ENCODE measurements around the gene LMO1. TPM values are rescaled to one million over a fixed set of nuclear protein-coding genes. Genes with fewer than 3 reads are reported as not detected.
A peak's percentile ranks its signal among the peaks of the same experiment; 100 is the strongest.

LMO1 gene
- polyA plus RNA-seq, 3 donors: not detected

DNA sequence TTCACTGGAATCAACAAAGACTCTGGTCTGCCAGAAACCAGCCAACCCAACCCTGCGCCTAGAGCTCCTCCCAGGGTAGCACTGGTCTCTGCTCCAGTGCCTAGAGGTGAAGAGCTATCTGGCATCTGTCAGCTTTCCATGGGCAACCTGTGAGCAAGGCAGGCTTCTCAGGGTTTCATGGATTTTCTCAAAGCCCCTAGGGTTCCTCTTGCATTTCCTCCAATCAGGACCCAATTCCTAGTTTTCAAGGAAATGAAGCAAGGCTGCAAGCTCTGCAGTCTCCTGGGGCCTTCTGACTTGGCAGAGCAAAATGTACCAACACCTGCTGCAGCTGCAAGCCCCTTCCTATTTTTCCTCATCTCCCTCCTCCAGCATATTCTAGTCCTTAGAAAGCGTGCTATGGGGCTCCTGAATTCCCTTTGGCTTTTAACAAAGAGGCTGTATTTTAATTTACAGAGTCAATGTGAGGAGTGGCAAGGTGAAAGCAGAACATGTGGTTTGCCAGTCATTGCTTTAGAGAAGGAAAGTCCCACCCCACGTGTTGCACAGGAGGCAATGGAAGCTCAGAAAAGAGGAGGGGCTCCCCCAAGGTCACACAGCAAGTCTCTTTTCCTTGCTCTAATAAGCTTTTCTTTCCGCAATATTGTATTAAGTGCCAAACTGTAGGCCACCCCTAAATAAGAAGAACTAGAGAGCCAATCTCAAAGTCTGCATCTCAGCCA, 61.9 kb downstream of the LMO1 start:
- Histone ChIP-seq H4K20me1 (ENCODE audit: insufficient read depth, low read length) (no peaks in the 10 kb centered on the region), H3K9ac (ENCODE audit: insufficient read depth, low read length, poor library complexity, severe bottlenecking) (peak overlapping the region; percentile 36), H3K79me2 (ENCODE audit: insufficient read depth, low read length) (no peaks in the 10 kb centered on the region), H3K4me3 (replicated peaks in 1 of 3; ENCODE audit: low read depth in 2 of 3, low read length in 3 of 3) (peak overlapping the region in 1 of 3 experiments; percentile 37), H2AFZ (ENCODE audit: insufficient read depth, low read depth, low read length, poor library complexity, severe bottlenecking) (peak overlapping the region; percentile 45), H3K27me3 (ENCODE audit: control insufficient read depth in 2 of 2, insufficient read depth in 2 of 2, low read length in 2 of 2) (no peaks in the 10 kb centered on the region), H3K36me3 (replicated peaks in 1 of 2; ENCODE audit: control insufficient read depth in 1 of 2, insufficient read depth in 2 of 2, low read length in 2 of 2) (no peaks in the 10 kb centered on the region), H3K27ac (ENCODE audit: low read depth in 1 of 2, low read length in 2 of 2) (peak overlapping the region; percentile 90 to 92), H3K4me1 (ENCODE audit: control insufficient read depth in 1 of 2, insufficient read depth in 2 of 2, low read length in 2 of 2) (peaks cover 71 to 72% of the 10 kb centered on the region in 2 donors), H3K9me3 (replicated peaks in 1 of 2; ENCODE audit: control insufficient read depth in 1 of 2, insufficient read depth in 1 of 2, low read length in 2 of 2) (no peaks in the 10 kb centered on the region), H3K4me2 (replicated peaks; ENCODE audit: extremely low read depth, low read length, poor library complexity, severe bottlenecking) (peak overlapping the region; percentile 45)
- H3K27me3 Mint-ChIP-seq (ENCODE audit: low read depth in 3 of 3): peaks cover 0 to 2% (median 0%) of the 10 kb centered on the region in 3 donors
- intact Hi-C loops (cut with micrococcal nuclease): no loop called here
- TF ChIP-seq, protein P1, sequence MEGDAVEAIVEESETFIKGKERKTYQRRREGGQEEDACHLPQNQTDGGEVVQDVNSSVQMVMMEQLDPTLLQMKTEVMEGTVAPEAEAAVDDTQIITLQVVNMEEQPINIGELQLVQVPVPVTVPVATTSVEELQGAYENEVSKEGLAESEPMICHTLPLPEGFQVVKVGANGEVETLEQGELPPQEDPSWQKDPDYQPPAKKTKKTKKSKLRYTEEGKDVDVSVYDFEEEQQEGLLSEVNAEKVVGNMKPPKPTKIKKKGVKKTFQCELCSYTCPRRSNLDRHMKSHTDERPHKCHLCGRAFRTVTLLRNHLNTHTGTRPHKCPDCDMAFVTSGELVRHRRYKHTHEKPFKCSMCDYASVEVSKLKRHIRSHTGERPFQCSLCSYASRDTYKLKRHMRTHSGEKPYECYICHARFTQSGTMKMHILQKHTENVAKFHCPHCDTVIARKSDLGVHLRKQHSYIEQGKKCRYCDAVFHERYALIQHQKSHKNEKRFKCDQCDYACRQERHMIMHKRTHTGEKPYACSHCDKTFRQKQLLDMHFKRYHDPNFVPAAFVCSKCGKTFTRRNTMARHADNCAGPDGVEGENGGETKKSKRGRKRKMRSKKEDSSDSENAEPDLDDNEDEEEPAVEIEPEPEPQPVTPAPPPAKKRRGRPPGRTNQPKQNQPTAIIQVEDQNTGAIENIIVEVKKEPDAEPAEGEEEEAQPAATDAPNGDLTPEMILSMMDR (IDR thresholded peaks at IDR 0.05): no peak
- DNase-seq: peak; percentile 62 to 90 (median 67)
- H3K4me1 Mint-ChIP-seq: peaks cover 73% of the 10 kb centered on the region
- H3K27ac Mint-ChIP-seq: peak overlapping the region; percentile 86 to 96 (median 93)
- WGBS (ENCODE audit: insufficient coverage): 0% methylated on average over 1 of the region's 4 CpGs
- peak overlapping the region; percentile 24 to 48 for H3K4me3 Mint-ChIP-seq
- H3K36me3 Mint-ChIP-seq: peaks cover 6 to 9% of the 10 kb centered on the region in 2 donors
- H3K9me3 Mint-ChIP-seq: peaks cover 0 to 2% (median 0%) of the 10 kb centered on the region in 7 donors

DNA sequence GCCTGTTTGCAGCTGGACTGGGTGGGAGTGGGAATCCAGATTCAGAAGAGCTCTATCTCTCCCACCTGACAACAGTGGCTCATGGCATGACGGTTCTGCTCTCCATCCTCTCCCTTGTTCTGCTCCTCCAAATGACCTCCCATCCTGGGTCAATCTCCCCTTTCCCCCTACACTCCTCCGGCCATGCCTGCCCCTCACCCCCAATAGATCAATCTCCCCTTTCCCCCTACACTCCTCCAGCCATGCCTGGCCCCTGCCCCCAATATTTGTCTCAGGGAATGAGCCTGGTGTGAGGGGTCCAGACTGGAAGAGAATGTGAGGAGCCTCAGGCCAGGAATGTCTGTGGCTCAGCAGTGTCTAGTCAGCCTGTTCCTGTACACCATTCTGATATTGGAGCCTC, 64.0 kb downstream of the LMO1 start:
- H3K36me3 Mint-ChIP-seq: peaks cover 6 to 9% of the 10 kb centered on the region in 2 donors
- intact Hi-C loops (cut with micrococcal nuclease): loop anchor here in 1 of 2 donors (10.0 kb wide), 1 partner anchor 65 kb away; the partner anchor contains the start of gene LMO1
- peak in 1 of 3 donors; percentile 1 for DNase-seq
- H3K27ac ChIP-seq (ENCODE audit: low read depth in 1 of 2, low read length in 2 of 2): no peak overlapping the region
- H3K4me3 ChIP-seq (replicated peaks in 1 of 3; ENCODE audit: low read depth in 2 of 3, low read length in 3 of 3): no peak overlapping the region
- no peak overlapping the region for H2AFZ ChIP-seq (ENCODE audit: insufficient read depth, low read depth, low read length, poor library complexity, severe bottlenecking)
- no peaks in the 10 kb centered on the region for H3K36me3 ChIP-seq (replicated peaks in 1 of 2; ENCODE audit: control insufficient read depth in 1 of 2, insufficient read depth in 2 of 2, low read length in 2 of 2)
- H3K4me1 Mint-ChIP-seq: peaks cover 73% of the 10 kb centered on the region
- H4K20me1 ChIP-seq (ENCODE audit: insufficient read depth, low read length): no peaks in the 10 kb centered on the region
- H3K79me2 ChIP-seq (ENCODE audit: insufficient read depth, low read length): no peaks in the 10 kb centered on the region
- H3K27me3 Mint-ChIP-seq (ENCODE audit: low read depth in 3 of 3): peaks cover 0 to 2% (median 0%) of the 10 kb centered on the region in 3 donors
- H3K9me3 ChIP-seq (replicated peaks in 1 of 2; ENCODE audit: control insufficient read depth in 1 of 2, insufficient read depth in 1 of 2, low read length in 2 of 2): no peaks in the 10 kb centered on the region
- no peak overlapping the region for H3K4me3 Mint-ChIP-seq
- WGBS (ENCODE audit: insufficient coverage): 100% methylated on average over 2 of the region's 2 CpGs
- no peak overlapping the region for H3K9ac ChIP-seq (ENCODE audit: insufficient read depth, low read length, poor library complexity, severe bottlenecking)
- H3K27ac Mint-ChIP-seq: peak overlapping the region in 2 of 7 donors; percentile 34 to 58
- H3K4me2 ChIP-seq (replicated peaks; ENCODE audit: extremely low read depth, low read length, poor library complexity, severe bottlenecking): no peak overlapping the region
- H3K4me1 ChIP-seq (ENCODE audit: control insufficient read depth in 1 of 2, insufficient read depth in 2 of 2, low read length in 2 of 2): peaks cover 72% of the 10 kb centered on the region in 2 donors
- no peaks in the 10 kb centered on the region for H3K27me3 ChIP-seq (ENCODE audit: control insufficient read depth in 2 of 2, insufficient read depth in 2 of 2, low read length in 2 of 2)
- H3K9me3 Mint-ChIP-seq: peaks cover 0 to 3% (median 0%) of the 10 kb centered on the region in 7 donors
- TF ChIP-seq, protein P1 (IDR thresholded peaks at IDR 0.05): no peak

All from CD14-positive monocyte (primary cell).